ENCODE data around the gene NAV2. TPM values are rescaled to one million over a fixed set of nuclear protein-coding genes. Genes with fewer than 3 reads are reported as not detected.

Gene NAV2
- polyA plus RNA-seq, 1 experiment, result 5.1 TPM

GRCh38 chr11:19813158-19813879 is 100.7 kb downstream of the NAV2 start:
- ChIA-PET CTCF (no interaction called here), POLR2A (no interaction called here)
- no peak for DNase-seq (ENCODE audit: low read depth, low spot score)

GRCh38 chr11:19814421-19814820 is 101.8 kb downstream of the NAV2 start:
- Histone ChIP-seq H3K9me3 (ENCODE audit: control insufficient read depth, insufficient read depth, low read length) (no peaks in the 10 kb centered on the region), H3K27me3 (ENCODE audit: control insufficient read depth, insufficient read depth, low read length) (no peaks in the 10 kb centered on the region), H3K4me3 (ENCODE audit: low read depth, low read length) (no peak overlapping the region), H3K27ac (ENCODE audit: low read depth, low read length) (no peak overlapping the region)
- TF ChIP-seq CTCF (IDR thresholded peaks at IDR 0.05; ENCODE audit: low read depth, low read length), result no peak
- ChIA-PET POLR2A (no interaction called here), CTCF (no interaction called here)
- DNase-seq (ENCODE audit: low read depth, low spot score), result no peak

More at GRCh38 chr11:19813158-19813879, 100.7 kb downstream of the NAV2 start:
- H3K27me3 ChIP-seq (ENCODE audit: control insufficient read depth, insufficient read depth, low read length), result no peaks in the 10 kb centered on the region
- no peak overlapping the region for H3K4me3 ChIP-seq (ENCODE audit: low read depth, low read length)
- no peak overlapping the region for H3K27ac ChIP-seq (ENCODE audit: low read depth, low read length)
- no peaks in the 10 kb centered on the region for H3K9me3 ChIP-seq (ENCODE audit: control insufficient read depth, insufficient read depth, low read length)
- TF ChIP-seq CTCF (IDR thresholded peaks at IDR 0.05; ENCODE audit: low read depth, low read length), result no peak

- no peak for TF ChIP-seq CTCF (IDR thresholded peaks at IDR 0.05; ENCODE audit: low read depth, low read length)
- Histone ChIP-seq H3K27ac (ENCODE audit: low read depth, low read length) (no peak overlapping the region), H3K4me3 (ENCODE audit: low read depth, low read length) (no peak overlapping the region), H3K9me3 (ENCODE audit: control insufficient read depth, insufficient read depth, low read length) (no peaks in the 10 kb centered on the region), H3K27me3 (ENCODE audit: control insufficient read depth, insufficient read depth, low read length) (no peaks in the 10 kb centered on the region)
- DNase-seq (ENCODE audit: low read depth, low spot score), result no peak
- CTCF ChIA-PET, result no interaction called here
- POLR2A ChIA-PET, result interaction anchor here (0.6 kb wide), 1 partner anchor 39 kb away, joined by 3 read pairs; no protein-coding TSS in a partner anchor
Observed at GRCh38 chr11:19816040-19816439, 103.4 kb downstream of the NAV2 start.

GRCh38 chr11:19816817-19817216 is 104.2 kb downstream of the NAV2 start:
- H3K9me3 ChIP-seq (ENCODE audit: control insufficient read depth, insufficient read depth, low read length), result no peaks in the 10 kb centered on the region
- no peak for DNase-seq (ENCODE audit: low read depth, low spot score)
- no peak overlapping the region for H3K4me3 ChIP-seq (ENCODE audit: low read depth, low read length)
- no peak overlapping the region for H3K27ac ChIP-seq (ENCODE audit: low read depth, low read length)
- POLR2A ChIA-PET, result no interaction called here
- CTCF ChIA-PET, result no interaction called here
- TF ChIP-seq CTCF (IDR thresholded peaks at IDR 0.05; ENCODE audit: low read depth, low read length), result no peak
- no peaks in the 10 kb centered on the region for H3K27me3 ChIP-seq (ENCODE audit: control insufficient read depth, insufficient read depth, low read length)

GRCh38 chr11:19817265-19817851 is 104.7 kb downstream of the NAV2 start:
- no peak for DNase-seq (ENCODE audit: low read depth, low spot score)
- Histone ChIP-seq H3K27me3 (ENCODE audit: control insufficient read depth, insufficient read depth, low read length) (no peaks in the 10 kb centered on the region), H3K27ac (ENCODE audit: low read depth, low read length) (no peak overlapping the region), H3K9me3 (ENCODE audit: control insufficient read depth, insufficient read depth, low read length) (no peaks in the 10 kb centered on the region), H3K4me3 (ENCODE audit: low read depth, low read length) (no peak overlapping the region)
- CTCF ChIA-PET, result interaction anchor here (1.5 kb wide), 1 partner anchor 86 kb away, joined by 8 read pairs; no protein-coding TSS in a partner anchor
- POLR2A ChIA-PET, result no interaction called here
- TF ChIP-seq CTCF (IDR thresholded peaks at IDR 0.05; ENCODE audit: low read depth, low read length), result no peak
